HepG2 (cell line): ENCODE results near the gene DYRK1B. TPM values are rescaled to one million over a fixed set of nuclear protein-coding genes. Genes with fewer than 3 reads are reported as not detected.

Source experiments
- ATAC-seq: fragments of 200-7000 bp; cut with Tn5 transposase; 3 replicates; pipeline ENCODE4 v1.9.1; 2020; ENCODE audit warnings: mild to moderate bottlenecking, moderate library complexity
- BruUV-seq: library from RNA; stranded (reverse); fragments of 400-500 nt; replicated peaks from 2 replicates; lab custom pipeline; 2021; lab: Mats Ljungman, UMichigan
- CTCF ChIA-PET: fragments of 300-600 bp; formaldehyde crosslinking; extraction: SDS; loops from one replicate; lab custom pipeline; 2021; ENCODE audit warnings: low total read pairs, inconsistent platforms, low intra/inter-chr PET ratio; lab: Yijun Ruan, JAX
- POLR2A ChIA-PET: fragments of 350-600 bp; sonication (Branson Sonifier 250); formaldehyde crosslinking; loops from one replicate; lab custom pipeline; 2020; ENCODE audit warnings: antibody characterized with exemption, inconsistent platforms; lab: Yijun Ruan, JAX
- DNase-seq: peaks from one replicate; pipeline ENCODE4 v3.0.0-alpha.2; 2015; ENCODE audit warnings: low spot score
- FAIRE-seq: peaks from 3 replicates; lab custom pipeline; 2011; peaks lifted over from hg19 to GRCh38; lab: Jason Lieb, UNC
- H2AFZ ChIP-seq: one replicate; pipeline ENCODE4 v1.6.1; 2011; ENCODE audit warnings: low read length, inconsistent platforms
- H3K27ac ChIP-seq: fragments of 300-600 bp; 3 replicates; pipeline ENCODE4 v1.8.0; 2011; ENCODE audit warnings: mixed run types, mild to moderate bottlenecking, mixed read lengths, low read length, inconsistent platforms; ENCODE audit not compliant: insufficient read depth; ENCODE audit errors: extremely low read length
- H3K27me3 ChIP-seq, 2 experiments: fragments of 200-600 bp in 1 of 2; 2 replicates in 1 of 2; 3 replicates in 1 of 2; pipeline versions ENCODE4 v1.6.0 to v1.8.0; 2011; ENCODE audit warnings: low read length in 2 of 2, mild to moderate bottlenecking in 2 of 2, moderate library complexity in 2 of 2, inconsistent platforms in 1 of 2; ENCODE audit not compliant: insufficient read depth in 2 of 2, control insufficient read depth in 1 of 2
- H3K36me3 ChIP-seq, 2 experiments: fragments of 200-600 bp in 1 of 2; replicated peaks in 1 of 2; 2 replicates in 1 of 2; 3 replicates in 1 of 2; pipeline versions ENCODE4 v1.5.1 to v1.8.0; 2011; ENCODE audit warnings: low read length in 2 of 2, inconsistent platforms in 1 of 2; ENCODE audit not compliant: insufficient read depth in 2 of 2, control insufficient read depth in 1 of 2
- H3K4me1 ChIP-seq: 2 replicates; pipeline ENCODE4 v1.5.1; 2012; ENCODE audit warnings: low read length, inconsistent platforms; ENCODE audit not compliant: insufficient read depth
- H3K4me2 ChIP-seq: 2 replicates; pipeline ENCODE4 v1.6.0; 2011; ENCODE audit warnings: low read depth, low read length, inconsistent platforms
- H3K4me3 ChIP-seq, 3 experiments: fragments of 200-600 bp in 1 of 3; sonication (generic), shearing (Covaris generic) in 1 of 3; replicated peaks in 1 of 3; 2 replicates each; pipeline ENCODE4 v1.5.1; 2011 to 2016; ENCODE audit warnings: low read length in 3 of 3, inconsistent platforms in 2 of 3, low read depth in 2 of 3, mild to moderate bottlenecking in 2 of 3, control low read depth in 1 of 3, mixed read lengths in 1 of 3; ENCODE audit not compliant: insufficient read depth in 1 of 3
- H3K79me2 ChIP-seq: one replicate; pipeline ENCODE4 v1.6.1; 2011; ENCODE audit warnings: low read length, inconsistent platforms; ENCODE audit not compliant: insufficient read depth
- H3K9ac ChIP-seq: 2 replicates; pipeline ENCODE4 v1.6.0; 2011; ENCODE audit warnings: mild to moderate bottlenecking, low read depth, low read length, inconsistent platforms; ENCODE audit not compliant: insufficient read depth
- H3K9me3 ChIP-seq: 2 replicates; pipeline ENCODE4 v1.5.1; 2012; ENCODE audit warnings: mild to moderate bottlenecking, low read length
- H4K20me1 ChIP-seq: 2 replicates; pipeline ENCODE4 v1.6.0; 2011; ENCODE audit warnings: inconsistent platforms, mild to moderate bottlenecking, low read length, moderate library complexity; ENCODE audit not compliant: insufficient read depth
- AGO2 ChIP-seq: fragments of 200-400 bp; formaldehyde crosslinking; optimal IDR thresholded peaks from 2 replicates; pipeline ENCODE3; 2017; ENCODE audit warnings: mild to moderate bottlenecking, low read depth, low read length, moderate library complexity
- CC2D1A ChIP-seq: sonication (generic); formaldehyde crosslinking; IDR thresholded peaks from 2 replicates; pipeline ENCODE4 v1.8.1; 2023; ENCODE audit warnings: mild to moderate bottlenecking, missing genetic modification reagents
- CCDC6 ChIP-seq: sonication (generic); formaldehyde crosslinking; IDR thresholded peaks from 2 replicates; pipeline ENCODE4 v1.8.1; 2022; ENCODE audit warnings: mild to moderate bottlenecking, missing genetic modification reagents, moderate library complexity
- JDP2 ChIP-seq: sonication (generic); formaldehyde crosslinking; IDR thresholded peaks from 2 replicates; pipeline ENCODE4 v1.8.1; 2022; ENCODE audit warnings: missing genetic modification reagents, borderline replicate concordance
- MTERF4 ChIP-seq: sonication (generic); formaldehyde crosslinking; IDR thresholded peaks from 2 replicates; pipeline ENCODE4 v1.8.0; 2023; ENCODE audit warnings: mild to moderate bottlenecking, missing genetic modification reagents
- PITX1 ChIP-seq: sonication (generic); formaldehyde crosslinking; IDR thresholded peaks from 2 replicates; pipeline ENCODE4 v1.5.1; 2020; ENCODE audit warnings: mild to moderate bottlenecking, missing genetic modification reagents
- ZBTB26 ChIP-seq: IDR thresholded peaks from 2 replicates; pipeline ENCODE4 v1.6.1; 2016; ENCODE audit warnings: missing compliant biosample characterization, missing genetic modification reagents, borderline replicate concordance
- ZNF792 ChIP-seq: IDR thresholded peaks from 2 replicates; pipeline ENCODE4 v1.6.1; 2016
- WGBS: methylation state at CpG from one replicate; pipeline ENCODE4 v1.1.6; 2017; ENCODE audit warnings: low lambda C conversion rate; 5-methylcytosine and 5-hydroxymethylcytosine counted together
- in situ Hi-C: cut with HindIII; loops from 2 replicates; pipeline ENCODE4 v1.10.0; 2017; ENCODE audit warnings: low pct_unique_long_range_greater_than_20kb; ENCODE audit not compliant: extremely low pct_ligation_motif_present
- intact Hi-C: fragments of 100-400 bp; cut with micrococcal nuclease; formaldehyde crosslinking; loops from one replicate; pipeline ENCODE4 v1.10.0; 2022; ENCODE audit not compliant: unreplicated experiment
- polyA plus RNA-seq, 8 experiments: library from polyadenylated mRNA; depleted of rRNA in 3 of 8; stranded (reverse) in 7 of 8; unstranded in 1 of 8; fragments of >200 nt; fragmentation: Illumina TruSeq in 4 of 8; extraction: Trizol in 4 of 8; gene quantifications; 2 replicates each; pipeline versions ENCODE4 v1.2.1 to v1.2.3, GENCODE V29; 2011 to 2016; ENCODE audit warnings: low read depth in 4 of 8, missing spikeins in 1 of 8, mixed read lengths in 1 of 8; ENCODE audit not compliant: insufficient read depth in 1 of 8
- total RNA-seq, 5 experiments: library from RNA; depleted of rRNA; stranded (reverse); fragments of >200 nt; fragmentation: Illumina TruSeq; extraction: Trizol; gene quantifications; 2 replicates each; pipeline ENCODE4 v1.2.3, GENCODE V29; 2016; ENCODE audit warnings: low read depth in 1 of 5

The DYRK1B gene
- total and polyA plus RNA-seq, 2 of the 13 experiments (the other 11 are each of a cell fraction or from before 2014, with no cell fraction given): 0.82 to 1.3 TPM

GRCh38 chr19:39830406-39830805 lies 3.6 kb downstream of the DYRK1B start:
- CTCF ChIA-PET: no interaction called here
- H3K9ac ChIP-seq: no peak overlapping the region
- POLR2A ChIA-PET: no interaction called here
- H3K4me1 ChIP-seq: no peaks in the 10 kb centered on the region
- H3K4me2 ChIP-seq: no peak overlapping the region
- ATAC-seq (no peak), DNase-seq (no peak), FAIRE-seq (no peak)
- no peaks in the 10 kb centered on the region for H3K9me3 ChIP-seq
- no TSS peak for BruUV-seq
- H3K27ac ChIP-seq: no peak overlapping the region
- H3K27me3 ChIP-seq: no peaks in the 10 kb centered on the region
- no peak overlapping the region for H3K4me3 ChIP-seq
- no peaks in the 10 kb centered on the region for H4K20me1 ChIP-seq
- intact Hi-C loops: no loop called here
- no peak for TF ChIP-seq MTERF4 (CRISPR knock-in tag)
- TF ChIP-seq AGO2: peak; percentile 66
- TF ChIP-seq JDP2 (CRISPR knock-in tag): no peak
- no peak for TF ChIP-seq CCDC6 (CRISPR knock-in tag)
- no peak for TF ChIP-seq PITX1
- in situ Hi-C loops: no loop called here
- H3K36me3 ChIP-seq: peaks cover 25 to 52% of the 10 kb centered on the region in 2 experiments; a peak in 4 of 5 replicates
- H3K79me2 ChIP-seq: no peaks in the 10 kb centered on the region
- 97% methylated on average over 14 of the region's 18 CpGs for WGBS
- no peak overlapping the region for H2AFZ ChIP-seq

GRCh38 chr19:39829702-39830275 lies 4.2 kb downstream of the DYRK1B start:
- in situ Hi-C loops: no loop called here
- Histone ChIP-seq H3K9me3 (no peaks in the 10 kb centered on the region), H3K4me2 (no peak overlapping the region), H3K9ac (no peak overlapping the region), H3K27ac (no peak overlapping the region)
- no peak for DNase-seq
- FAIRE-seq: no peak
- CTCF ChIA-PET: no interaction called here
- no TSS peak for BruUV-seq
- TF ChIP-seq ZNF792 (CRISPR knock-in tag) (no peak), AGO2 (no peak), CC2D1A (CRISPR knock-in tag) (no peak), ZBTB26 (no peak)
- TF ChIP-seq, all 625 proteins: peak for 0
- Histone ChIP-seq H3K4me3 (no peak overlapping the region), H3K27me3 (no peaks in the 10 kb centered on the region), H3K4me1 (peaks cover 5% of the 10 kb centered on the region), H3K36me3 (peaks cover 22 to 46% of the 10 kb centered on the region in 2 experiments; a peak in 4 of 5 replicates), H2AFZ (no peak overlapping the region), H4K20me1 (no peaks in the 10 kb centered on the region), H3K79me2 (no peaks in the 10 kb centered on the region)
- intact Hi-C loops: no loop called here
- 97% methylated on average over 10 of the region's 10 CpGs for WGBS
- POLR2A ChIA-PET: no interaction called here
- ATAC-seq: no peak
